Prostate gland (tissue), 2 donors: ENCODE data around the gene RNF112. TPM values are rescaled to one million over a fixed set of nuclear protein-coding genes. Genes with fewer than 3 reads are reported as not detected.

Experiments
- DNase-seq: peaks from one replicate; pipeline ENCODE4 v3.0.0-alpha.2; 2019; ENCODE audit warnings: low spot score
- H3K27ac ChIP-seq, 2 donors: fragments of 200-600 bp; sonication (generic); 2 replicates each; pipeline ENCODE4 v1.5.1; 2017 to 2019
- H3K27me3 ChIP-seq: fragments of 200-600 bp; sonication (generic); replicated peaks from 2 replicates; pipeline ENCODE4 v1.5.1; 2019; ENCODE audit not compliant: insufficient read depth
- H3K36me3 ChIP-seq, 2 donors: fragments of 200-600 bp; sonication (generic); 1 replicate in 1 of 2; 2 replicates in 1 of 2; pipeline versions ENCODE4 v1.5.1 to v1.8.1; 2017 to 2019
- H3K4me1 ChIP-seq: fragments of 200-600 bp; sonication (generic); replicated peaks from 2 replicates; pipeline ENCODE4 v1.5.1; 2019
- H3K4me3 ChIP-seq, 2 donors: fragments of 200-600 bp; sonication (generic); 2 replicates each; pipeline ENCODE4 v1.5.1; 2017 to 2019
- H3K9me3 ChIP-seq: fragments of 200-600 bp; sonication (generic); 2 replicates; pipeline ENCODE4 v1.5.1; 2017
- CTCF ChIP-seq, 4 experiments: fragments of 200-600 bp in 2 of 4; fragments of 450-650 bp in 2 of 4; sonication (generic) in 2 of 4; IDR thresholded peaks; 1 replicate in 3 of 4; 2 replicates in 1 of 4; pipeline ENCODE4 v1.5.1; 2016 to 2019; ENCODE audit warnings: antibody characterized with exemption in 4 of 4, mild to moderate bottlenecking in 2 of 4, moderate library complexity in 2 of 4
- POLR2A ChIP-seq: fragments of 450-650 bp; IDR thresholded peaks from one replicate; pipeline ENCODE4 v1.6.1; 2016; ENCODE audit warnings: antibody characterized with exemption, mild to moderate bottlenecking
- POLR2AphosphoS5 ChIP-seq: sonication (generic); formaldehyde crosslinking; IDR thresholded peaks from one replicate; pipeline ENCODE4 v1.6.1; 2017; ENCODE audit warnings: antibody characterized with exemption
- WGBS: methylation state at CpG from one replicate; pipeline ENCODE4 v1.1.5; 2018; 5-methylcytosine and 5-hydroxymethylcytosine counted together
- intact Hi-C: fragments of 100-400 bp; cut with DNase I; formaldehyde crosslinking; loops from one replicate; pipeline ENCODE4 v1.14.2; 2022
- total RNA-seq, 2 donors: library from RNA; depleted of rRNA; stranded (reverse); fragments of >200 nt; gene quantifications; one replicate each; pipeline ENCODE4 v1.1.0, GENCODE V29; 2016

RNF112 gene
- total RNA-seq, 2 donors from 2014 or later = 2.3 to 6.6 TPM

- H3K27ac ChIP-seq = no peak overlapping the region
- H3K36me3 ChIP-seq = no peaks in the 10 kb centered on the region
- H3K4me3 ChIP-seq = no peak overlapping the region
- DNase-seq = no peak
- 84% methylated on average over 26 of the region's 28 CpGs for WGBS
- no peaks in the 10 kb centered on the region for H3K4me1 ChIP-seq
- TF ChIP-seq CTCF (IDR thresholded peaks at IDR 0.05) (no peak), POLR2A (no peak), POLR2AphosphoS5 (no peak)
- intact Hi-C loops = no loop called here
- no peaks in the 10 kb centered on the region for H3K27me3 ChIP-seq
- no peaks in the 10 kb centered on the region for H3K9me3 ChIP-seq
These were observed 3.6 kb downstream of the RNF112 start for GRCh38 chr17:19414396-19415280.

- Histone ChIP-seq H3K27me3 (no peaks in the 10 kb centered on the region), H3K36me3 (no peaks in the 10 kb centered on the region), H3K9me3 (no peaks in the 10 kb centered on the region), H3K4me1 (no peaks in the 10 kb centered on the region), H3K4me3 (no peak overlapping the region), H3K27ac (no peak overlapping the region)
- no peak for TF ChIP-seq POLR2AphosphoS5
- TF ChIP-seq POLR2A = no peak
- no peak for TF ChIP-seq CTCF (IDR thresholded peaks at IDR 0.05)
- intact Hi-C loops = no loop called here
- WGBS = 62% methylated on average over 13 of the region's 13 CpGs
- no peak for DNase-seq
These were observed 4.3 kb downstream of the RNF112 start for GRCh38 chr17:19415311-19415710.

GRCh38 chr17:19415806-19416775 is 5.1 kb downstream of the RNF112 start:
- Histone ChIP-seq H3K27me3 (no peaks in the 10 kb centered on the region), H3K4me3 (no peak overlapping the region), H3K9me3 (no peaks in the 10 kb centered on the region), H3K27ac (no peak overlapping the region), H3K4me1 (no peaks in the 10 kb centered on the region), H3K36me3 (no peaks in the 10 kb centered on the region)
- intact Hi-C loops = no loop called here
- WGBS = 91% methylated on average over 18 of the region's 18 CpGs
- no peak for DNase-seq
- no peak for TF ChIP-seq POLR2AphosphoS5
- TF ChIP-seq CTCF (IDR thresholded peaks at IDR 0.05) = no peak
- TF ChIP-seq POLR2A = no peak

GRCh38 chr17:19417611-19418010 is 6.6 kb downstream of the RNF112 start:
- no peaks in the 10 kb centered on the region for H3K27me3 ChIP-seq
- no peaks in the 10 kb centered on the region for H3K36me3 ChIP-seq
- no peak overlapping the region for H3K27ac ChIP-seq
- no peak for TF ChIP-seq POLR2AphosphoS5
- no peak for TF ChIP-seq CTCF (IDR thresholded peaks at IDR 0.05)
- TF ChIP-seq POLR2A = no peak
- 67% methylated on average over 3 of the region's 3 CpGs for WGBS
- H3K4me1 ChIP-seq = no peaks in the 10 kb centered on the region
- intact Hi-C loops = no loop called here
- H3K9me3 ChIP-seq = no peaks in the 10 kb centered on the region
- DNase-seq = no peak
- H3K4me3 ChIP-seq = no peak overlapping the region
